A549 treated with AZD2906 at 1 μM for 4 hours (cell line): ENCODE data around the gene FKRP. TPM values are rescaled to one million over a fixed set of nuclear protein-coding genes. Genes with fewer than 3 reads are reported as not detected.

Source experiments
- total RNA-seq: library from RNA; stranded (reverse); fragments of 200-300 nt; extraction: Qiagen RNA extraction; gene quantifications from 5 replicates; pipeline ENCODE4 v1.2.3, GENCODE V29; 2022

Gene FKRP, protein sequence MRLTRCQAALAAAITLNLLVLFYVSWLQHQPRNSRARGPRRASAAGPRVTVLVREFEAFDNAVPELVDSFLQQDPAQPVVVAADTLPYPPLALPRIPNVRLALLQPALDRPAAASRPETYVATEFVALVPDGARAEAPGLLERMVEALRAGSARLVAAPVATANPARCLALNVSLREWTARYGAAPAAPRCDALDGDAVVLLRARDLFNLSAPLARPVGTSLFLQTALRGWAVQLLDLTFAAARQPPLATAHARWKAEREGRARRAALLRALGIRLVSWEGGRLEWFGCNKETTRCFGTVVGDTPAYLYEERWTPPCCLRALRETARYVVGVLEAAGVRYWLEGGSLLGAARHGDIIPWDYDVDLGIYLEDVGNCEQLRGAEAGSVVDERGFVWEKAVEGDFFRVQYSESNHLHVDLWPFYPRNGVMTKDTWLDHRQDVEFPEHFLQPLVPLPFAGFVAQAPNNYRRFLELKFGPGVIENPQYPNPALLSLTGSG
- total RNA-seq: 18.3 to 19.9 TPM (median 19.0 TPM) in 5 replicates

GRCh38 chr19:46745521-46746280, at the start of gene FKRP:
TSS of gene FKRP (plus strand) at chr19:46746057. CDS start at chr19:46755451, 9,394 bp downstream.

GRCh38 chr19:46717034-46717715, 28.7 kb upstream of the FKRP start, which contains the start of gene PRKD2:
TSS of gene PRKD2 (minus strand) at chr19:46717114. CDS start at chr19:46716370, 744 bp downstream.

DNA sequence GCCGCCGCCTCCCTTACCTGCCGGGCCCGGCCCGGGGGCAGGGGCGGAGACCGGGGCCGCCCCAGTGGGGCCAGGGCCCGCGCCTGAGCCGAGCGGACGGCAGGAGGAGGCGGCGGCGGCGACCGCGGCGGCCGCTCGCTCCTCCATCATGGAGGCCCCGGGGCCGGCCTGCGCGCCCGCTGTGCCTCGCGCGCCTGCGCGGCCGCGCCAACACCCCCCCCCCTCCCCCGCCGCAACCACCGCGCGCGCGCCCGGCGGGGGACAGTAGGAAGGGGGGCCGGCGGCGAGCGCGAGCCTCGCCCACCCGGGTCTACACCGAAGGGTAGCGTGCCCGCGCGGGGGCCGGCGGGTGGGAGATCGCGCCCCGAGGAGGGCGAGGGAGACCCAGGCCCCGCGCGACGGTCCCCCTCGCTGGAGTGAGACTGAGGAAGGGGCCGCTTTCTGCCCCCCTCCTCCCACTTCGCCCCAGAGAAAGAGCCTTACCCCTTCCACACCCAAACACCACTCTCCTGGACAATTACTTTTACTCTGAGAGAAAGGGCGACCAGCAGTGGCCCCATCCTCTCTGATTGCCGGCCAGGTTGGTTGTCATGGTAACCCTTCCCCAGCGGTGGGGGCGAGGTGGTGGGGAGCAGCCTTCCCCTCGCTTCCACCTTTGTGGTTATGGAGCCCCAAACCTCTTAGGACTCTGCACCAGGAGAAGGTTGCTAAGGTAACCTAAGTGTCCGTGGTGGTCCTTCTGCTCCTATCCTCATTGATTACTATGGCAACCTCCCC, 612 bp downstream of the FKRP start, which contains the start of gene STRN4:
Gene STRN4, minus strand, starts transcription at position 170 of the 777 bp plus-strand sequence. Its CDS starts 20 bp downstream, at position 150.

DNA sequence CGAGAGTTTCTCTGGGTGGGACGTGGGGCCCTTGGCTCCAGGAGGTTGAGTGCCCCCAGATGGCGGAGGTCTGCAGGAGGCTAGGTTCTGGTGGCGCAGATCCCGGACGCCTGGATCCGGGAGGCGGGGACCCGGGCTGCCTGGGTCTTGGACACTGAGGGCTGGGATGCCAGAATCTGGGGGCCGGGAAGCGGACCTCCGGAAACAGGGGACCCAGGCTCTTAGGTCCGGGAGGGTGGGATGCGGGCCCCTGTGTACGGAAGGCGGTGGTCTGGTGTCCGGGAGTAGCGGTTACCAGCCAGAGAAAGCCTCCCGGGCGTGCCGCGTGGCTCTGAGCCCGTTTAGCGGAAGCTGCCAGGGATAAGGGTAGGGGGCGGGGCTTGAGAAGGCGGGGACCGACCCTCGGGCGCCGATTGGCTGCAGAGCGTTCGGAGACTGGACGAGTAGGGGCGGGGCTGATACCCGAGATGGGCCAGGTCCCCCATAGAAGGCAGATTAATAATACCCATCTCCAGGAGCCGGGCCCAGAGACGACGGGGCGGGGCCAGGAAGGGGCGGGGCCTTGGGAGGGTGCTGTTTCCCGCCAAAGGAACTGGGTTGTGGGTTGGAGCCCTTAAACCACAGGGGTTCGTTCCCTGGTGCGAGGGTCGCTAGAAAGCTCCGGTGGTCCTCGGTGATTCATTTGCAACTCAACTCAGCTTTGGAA, 42.6 kb downstream of the FKRP start, which contains the start of gene SLC1A5:
Gene SLC1A5, minus strand, starts transcription at position 333 of the 706 bp plus-strand sequence. CDS start 629 bp downstream, outside the sequence.

Other genes starting within 250 kb of the FKRP start
- 202 to 250 TPM (median 232 TPM) in 5 replicates for gene CALM3, start 144.7 kb upstream of the FKRP start, total RNA-seq
- gene PTGIR, start 121.0 kb upstream of the FKRP start, total RNA-seq: 0.03 to 0.09 TPM in 2 of 5 replicates, not detected in the others
- gene GNG8, start 109.9 kb upstream of the FKRP start, total RNA-seq: not detected in 5 replicates
- gene DACT3, start 84.9 kb upstream of the FKRP start, total RNA-seq: 0.22 to 0.36 TPM (median 0.28 TPM) in 5 replicates
- gene PRKD2, start 28.9 kb upstream of the FKRP start, total RNA-seq: 21.8 to 30.0 TPM (median 27.1 TPM) in 5 replicates
- 75.8 to 92.0 TPM (median 86.2 TPM) in 5 replicates for gene STRN4, start 393 bp downstream of the FKRP start, total RNA-seq
- 207 to 241 TPM (median 213 TPM) in 5 replicates for gene SLC1A5, start 42.5 kb downstream of the FKRP start, total RNA-seq
- gene AP2S1, start 104.8 kb downstream of the FKRP start, total RNA-seq: 233 to 318 TPM (median 306 TPM) in 5 replicates
- gene ARHGAP35, start 114.9 kb downstream of the FKRP start, total RNA-seq: 24.5 to 30.3 TPM (median 28.2 TPM) in 5 replicates